HG02798 (cell line): Measurements from ENCODE around the gene SRSF4.
"Not testable (repeated sequence)": the region's sequence is repeated elsewhere in the genome, so short reads cannot be mapped to it uniquely, and the experiment has no call there.

Source experiments
- ATAC-seq: cut with Tn5 transposase; IDR thresholded peaks from one replicate; pipeline ENCODE4 v1.9.1; 2021; ENCODE audit warnings: mild to moderate bottlenecking; ENCODE audit not compliant: unreplicated experiment, poor library complexity

Gene SRSF4

DNA sequence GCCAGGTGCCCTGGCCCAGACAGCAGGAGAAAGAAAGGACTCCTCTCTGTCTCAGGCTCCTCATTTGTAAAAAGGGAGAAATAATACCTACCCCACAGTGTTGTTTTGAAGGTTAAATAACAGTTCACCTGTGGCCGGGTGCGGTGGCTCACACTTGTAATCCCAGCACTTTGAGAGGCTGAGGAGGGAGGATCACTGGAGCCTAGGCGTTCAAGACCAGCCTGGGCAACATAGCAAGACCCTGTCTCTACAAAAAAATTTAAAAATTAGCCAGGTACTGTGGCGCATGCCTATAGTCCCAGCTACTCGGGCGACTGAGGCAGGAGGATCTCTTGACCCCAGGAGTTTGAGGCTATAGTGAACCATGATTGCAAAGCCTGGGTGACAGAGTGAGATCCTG lies 55.5 kb downstream of the SRSF4 start:
- ATAC-seq, result no peak

DNA sequence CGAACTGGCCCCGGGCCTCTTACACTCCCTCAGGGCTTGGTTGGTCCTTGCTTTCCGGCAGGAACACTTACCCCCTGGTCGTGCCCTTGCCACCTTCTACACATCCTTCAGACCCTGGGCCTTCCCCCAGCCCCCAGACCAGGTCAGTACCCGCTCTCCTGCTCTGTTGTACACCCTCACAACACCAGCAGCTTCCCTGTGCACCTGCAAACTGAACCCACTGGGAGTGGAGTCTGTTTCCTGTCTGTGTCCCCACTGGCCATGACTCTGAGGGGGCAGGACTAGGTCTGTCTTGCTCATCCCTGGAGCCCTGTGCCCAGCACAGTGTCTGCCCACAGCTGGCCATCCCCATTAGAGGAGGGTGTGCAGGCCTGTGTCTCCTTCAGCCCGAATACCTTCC lies 55.9 kb downstream of the SRSF4 start:
- ATAC-seq, result no peak

DNA sequence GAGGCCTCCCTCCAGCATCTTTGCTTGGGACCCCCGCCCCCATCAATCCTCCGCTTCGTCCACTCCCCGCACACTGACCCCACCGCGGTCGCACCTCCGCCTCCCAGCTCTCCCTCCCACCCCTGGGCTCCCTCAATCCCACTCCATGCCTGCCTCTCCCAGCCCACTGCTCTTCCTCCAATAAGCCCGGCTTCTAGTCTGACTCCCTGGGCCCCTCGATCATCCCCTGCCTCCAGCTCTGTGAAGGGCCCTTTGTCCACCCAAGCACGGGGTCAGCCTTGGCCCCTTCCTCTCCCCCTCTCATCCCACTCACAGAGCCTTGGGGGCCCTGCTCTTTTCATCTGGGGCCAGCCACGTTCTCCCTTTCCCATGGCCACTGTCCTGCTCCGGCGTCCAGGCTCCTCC lies 56.5 kb downstream of the SRSF4 start:
- no peak for ATAC-seq

DNA sequence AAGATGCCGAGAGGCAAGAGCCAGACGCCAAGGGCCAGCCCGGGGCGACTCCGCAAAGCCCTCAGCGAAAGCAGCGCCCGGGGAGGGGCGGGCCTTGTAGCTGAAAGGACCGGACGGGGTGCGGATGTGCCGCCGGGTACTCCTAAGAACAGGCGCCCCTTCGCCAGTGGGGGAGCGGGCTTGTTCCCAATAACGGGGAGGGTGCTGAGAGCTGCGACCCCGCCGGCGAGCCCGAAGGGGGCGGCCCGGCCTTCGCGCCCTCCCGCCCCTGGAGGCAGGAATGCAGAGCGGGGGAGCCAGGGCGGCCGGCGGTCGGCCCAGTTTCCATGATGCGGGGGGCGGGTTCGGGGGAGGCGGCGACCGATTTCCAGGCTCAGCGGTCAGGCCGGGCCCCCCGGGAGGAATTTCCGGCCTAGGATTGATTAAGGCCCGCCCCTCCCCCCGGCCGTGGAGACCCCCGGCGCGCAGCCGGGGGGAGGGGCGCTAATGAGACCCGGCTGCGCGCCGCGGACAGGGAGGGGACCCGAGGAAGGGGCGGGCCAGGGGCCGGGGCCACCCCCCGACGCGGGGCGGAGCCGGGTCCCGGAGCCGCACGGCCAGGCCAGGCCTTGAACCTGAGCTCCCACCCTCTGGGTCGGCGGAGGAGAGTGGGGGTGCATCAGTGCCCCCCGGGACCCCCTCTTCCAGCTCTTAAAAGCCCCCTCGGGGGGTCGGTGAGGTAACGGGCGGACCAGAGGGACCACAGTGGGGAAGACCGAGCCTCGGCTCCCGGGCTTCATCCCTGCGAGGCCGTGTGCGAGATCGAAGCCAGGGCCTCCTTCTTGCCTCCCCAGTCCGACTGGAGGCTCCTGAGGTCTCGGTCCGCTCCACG lies 57.1 kb downstream of the SRSF4 start:
- ATAC-seq, result no peak

DNA sequence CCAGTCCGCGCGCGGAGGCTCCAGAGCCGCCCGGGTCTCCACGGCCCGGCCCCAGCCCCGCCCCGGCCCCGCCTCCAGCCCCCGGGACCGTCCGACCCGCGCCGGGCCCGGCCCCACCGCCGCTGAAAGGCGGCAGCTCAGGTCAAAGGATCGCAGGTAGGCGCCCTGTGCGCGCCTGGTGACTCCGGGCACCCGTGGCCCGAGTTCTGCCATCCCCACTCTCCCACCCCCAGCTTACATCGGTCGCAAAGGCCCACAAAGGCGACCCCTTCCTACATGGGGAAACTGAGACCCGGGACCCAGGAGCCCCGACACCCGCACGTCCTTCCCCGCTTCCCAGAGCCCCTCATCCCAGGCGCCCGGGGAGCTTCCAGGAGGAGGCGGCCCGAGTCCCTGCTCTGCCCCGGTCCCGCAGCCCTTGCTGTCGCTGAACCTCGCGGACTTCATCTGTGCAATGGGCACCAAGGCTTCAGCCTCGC lies 57.8 kb downstream of the SRSF4 start, which contains the start of gene TMEM200B:
TMEM200B (minus strand) TSS at position 17 of the 479 bp plus-strand sequence. CDS start 2,075 bp downstream, outside the sequence.
- no peak for ATAC-seq

DNA sequence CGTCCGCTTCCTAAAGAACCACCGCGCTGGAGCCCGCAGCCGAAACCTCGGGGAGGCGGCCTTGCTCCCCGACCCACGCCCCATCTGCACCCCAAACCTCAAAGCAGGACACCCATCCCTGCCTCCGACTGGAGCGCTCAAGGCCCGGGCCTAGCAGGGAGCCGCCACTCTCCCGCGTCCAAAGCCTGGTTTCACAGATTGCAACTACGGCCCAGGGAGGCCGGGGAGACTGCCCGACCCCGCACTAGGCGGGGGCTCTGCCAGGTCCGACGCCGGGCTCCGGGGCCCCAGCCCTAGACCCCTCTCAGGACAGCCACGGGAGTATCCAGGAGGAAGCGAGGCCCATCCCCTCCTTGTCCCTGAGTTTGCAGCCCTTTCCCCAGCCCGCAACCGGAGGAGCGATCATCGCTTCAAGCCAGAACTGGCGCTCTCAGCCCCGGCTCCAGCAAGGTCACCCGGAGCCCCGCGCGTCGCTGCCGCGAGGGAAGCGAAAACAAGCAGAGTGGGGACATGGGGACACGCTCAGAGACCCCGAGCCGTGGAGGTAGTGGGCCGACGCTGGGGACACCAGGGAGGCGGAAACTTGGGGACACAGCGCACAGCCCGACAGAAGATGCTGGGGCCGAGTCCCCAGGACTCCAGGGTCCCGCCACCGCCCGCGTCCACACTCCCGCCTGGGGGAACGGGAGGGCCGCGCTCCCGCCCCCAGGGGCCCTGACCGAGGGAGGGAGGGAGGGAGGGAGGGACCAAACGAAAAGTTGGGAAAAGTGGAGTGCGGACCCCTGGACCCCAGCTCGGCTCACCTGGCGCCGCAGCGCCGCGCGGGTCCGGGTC lies 58.4 kb downstream of the SRSF4 start:
- ATAC-seq, result no peak

DNA sequence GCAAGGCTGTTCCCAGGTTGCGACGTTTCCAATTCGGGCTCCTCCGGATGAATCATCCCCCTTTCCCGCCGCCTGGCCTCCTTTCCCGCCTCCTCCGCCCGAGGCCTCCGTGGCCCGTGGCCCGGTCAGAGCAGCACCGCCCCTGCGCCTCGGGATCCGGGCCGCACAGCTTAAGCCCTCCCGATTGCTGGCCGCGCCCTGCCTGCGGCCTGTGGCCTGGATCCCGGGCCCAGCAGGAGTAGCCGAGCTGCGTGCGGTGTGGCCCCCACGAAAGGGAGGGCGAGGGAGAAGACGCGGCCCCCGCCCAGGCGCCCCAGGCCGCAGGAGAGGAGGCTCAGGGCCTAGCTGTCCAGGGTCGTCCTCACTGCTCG lies 59.0 kb downstream of the SRSF4 start:
- no peak for ATAC-seq

DNA sequence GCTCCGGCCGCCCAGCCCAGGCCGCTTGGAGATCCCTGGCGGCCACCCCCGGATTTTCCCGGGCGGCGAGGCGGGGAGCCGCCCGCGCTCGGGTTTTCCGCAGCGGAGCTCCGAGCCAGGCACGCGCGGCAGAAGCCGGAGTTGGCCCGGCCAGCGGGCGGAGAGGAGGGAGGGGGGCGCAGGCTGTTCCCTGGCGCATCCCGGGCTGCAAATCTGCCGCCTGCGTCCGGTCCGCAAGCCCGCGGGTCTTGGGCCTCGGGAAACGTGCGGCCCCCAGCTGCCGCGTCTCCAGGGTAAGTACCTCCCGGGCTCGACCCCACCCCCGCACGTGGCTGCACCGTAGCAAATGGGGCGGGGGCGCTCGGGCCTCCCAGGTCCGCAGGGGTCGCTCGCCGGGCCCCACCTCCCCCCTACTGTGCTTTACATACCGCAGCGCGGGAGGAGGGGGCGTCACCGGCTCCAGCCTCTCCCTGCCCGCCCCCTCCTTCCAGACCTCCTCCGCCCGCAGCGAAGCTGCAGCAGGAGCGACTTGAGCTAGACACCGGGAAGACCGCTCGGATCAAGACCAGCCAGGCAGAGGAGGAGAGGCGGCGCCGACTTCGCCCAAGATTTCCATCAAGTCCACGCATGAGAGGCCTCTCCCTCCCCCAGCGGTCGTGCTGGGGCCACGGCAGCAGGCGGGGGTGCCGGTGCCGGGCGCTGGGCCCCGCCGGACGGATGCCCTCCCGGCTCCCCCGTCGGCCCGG lies 59.6 kb downstream of the SRSF4 start:
- no peak for ATAC-seq

DNA sequence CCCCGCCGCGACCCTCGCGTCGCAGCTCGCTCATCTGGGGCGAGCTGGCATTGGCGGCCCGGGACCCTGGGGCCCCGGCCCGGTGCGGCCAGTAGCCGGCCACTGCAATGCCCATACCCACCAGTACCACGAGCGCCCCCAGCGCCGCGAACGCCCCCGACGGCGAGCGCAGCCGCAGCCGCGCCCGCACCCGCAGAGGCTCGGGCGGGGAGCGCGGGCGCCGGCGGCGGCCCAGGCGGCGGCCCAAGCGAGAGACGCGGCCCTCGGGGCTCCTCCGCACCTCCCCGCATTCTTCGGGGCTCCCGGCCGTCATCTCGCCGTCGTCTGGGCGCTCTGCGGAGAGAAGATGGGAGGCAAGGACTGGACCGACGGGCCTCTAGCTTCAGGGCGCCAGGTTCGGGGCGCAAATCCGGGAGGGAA lies 60.2 kb downstream of the SRSF4 start:
- ATAC-seq, result no peak

DNA sequence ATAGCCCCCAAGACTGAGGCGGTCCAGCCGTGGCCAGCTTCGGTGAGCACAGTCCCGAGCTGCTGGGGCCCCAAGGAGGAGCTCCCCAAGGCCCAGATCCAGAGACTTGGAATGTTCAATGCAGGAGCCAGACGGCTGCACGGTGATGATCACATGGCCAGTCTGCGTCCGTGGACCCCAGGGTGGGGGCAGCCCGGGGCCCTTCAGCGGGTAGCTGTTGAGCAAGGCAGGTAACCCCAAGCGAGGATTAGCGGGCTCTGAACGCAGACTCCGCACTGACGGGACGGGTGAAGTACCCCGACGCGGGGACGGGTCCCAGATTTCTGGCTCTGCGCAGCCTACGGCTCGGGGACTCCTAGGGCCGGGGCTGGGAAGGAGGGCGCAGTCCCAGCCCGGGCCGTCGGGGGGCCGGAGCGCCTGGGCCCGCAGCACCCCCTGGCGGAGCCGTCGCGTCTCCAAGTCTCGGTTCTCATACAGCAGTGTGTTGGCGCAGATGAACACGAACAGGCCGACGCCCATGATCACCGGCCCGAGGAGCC lies 60.7 kb downstream of the SRSF4 start:
- no peak for ATAC-seq

DNA sequence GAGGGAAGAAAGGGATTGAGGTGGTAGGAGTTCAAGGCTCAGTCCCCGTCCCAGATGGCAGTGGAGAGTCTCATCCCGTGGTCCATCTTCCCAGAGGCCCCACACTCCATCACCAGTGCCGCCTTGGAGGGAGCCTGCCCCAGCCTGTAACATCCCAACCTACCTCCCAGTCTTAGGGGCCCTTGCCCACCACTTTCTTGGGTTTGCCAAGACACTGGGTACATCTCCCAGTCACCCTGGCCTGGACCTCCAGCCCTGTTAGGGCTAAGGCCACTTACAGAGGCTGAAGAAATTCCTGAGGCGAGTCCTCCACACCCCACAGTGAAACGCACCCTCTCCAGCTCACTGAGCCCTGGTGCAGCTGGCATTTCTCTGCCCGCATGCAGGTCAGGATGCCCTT lies 61.3 kb downstream of the SRSF4 start:
- no peak for ATAC-seq

DNA sequence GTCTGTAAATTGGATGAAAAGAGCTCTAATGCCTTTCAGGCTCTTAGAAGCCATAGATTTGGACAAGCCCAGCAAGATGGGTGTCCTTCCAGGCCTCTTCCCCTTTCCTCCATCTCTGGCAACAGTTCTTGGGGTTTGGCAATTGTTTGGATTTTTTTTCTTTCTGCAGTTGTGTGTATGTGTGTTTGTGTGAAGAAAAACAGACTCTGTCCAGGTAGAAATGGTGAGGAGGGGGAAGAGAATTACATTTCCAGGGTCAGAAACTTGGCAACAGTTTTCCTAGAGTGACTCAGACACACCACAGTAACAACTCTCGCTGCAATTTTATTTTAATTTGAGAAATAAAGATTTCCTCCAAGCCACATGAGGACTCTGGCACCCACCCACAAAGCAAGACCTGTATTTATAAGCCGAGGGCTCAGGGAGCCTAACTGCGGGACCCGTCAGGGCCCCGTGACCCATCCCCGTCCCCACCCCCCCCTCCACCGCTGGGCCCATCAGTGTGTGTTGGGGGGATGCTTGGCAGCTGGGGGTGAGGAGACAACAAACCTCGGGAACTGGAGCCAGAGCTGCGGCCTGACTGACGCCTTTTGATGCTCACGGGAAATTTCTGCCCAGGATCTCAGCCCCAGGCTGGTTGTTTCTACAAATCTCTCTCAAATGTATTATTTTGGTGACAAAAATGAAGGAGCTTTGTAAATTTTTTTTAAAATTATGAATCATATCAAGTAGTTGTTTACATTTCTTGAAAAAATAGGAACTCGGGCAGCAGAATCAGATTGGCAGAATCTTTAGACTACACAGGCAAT lies 62.4 kb downstream of the SRSF4 start:
- no peak for ATAC-seq

DNA sequence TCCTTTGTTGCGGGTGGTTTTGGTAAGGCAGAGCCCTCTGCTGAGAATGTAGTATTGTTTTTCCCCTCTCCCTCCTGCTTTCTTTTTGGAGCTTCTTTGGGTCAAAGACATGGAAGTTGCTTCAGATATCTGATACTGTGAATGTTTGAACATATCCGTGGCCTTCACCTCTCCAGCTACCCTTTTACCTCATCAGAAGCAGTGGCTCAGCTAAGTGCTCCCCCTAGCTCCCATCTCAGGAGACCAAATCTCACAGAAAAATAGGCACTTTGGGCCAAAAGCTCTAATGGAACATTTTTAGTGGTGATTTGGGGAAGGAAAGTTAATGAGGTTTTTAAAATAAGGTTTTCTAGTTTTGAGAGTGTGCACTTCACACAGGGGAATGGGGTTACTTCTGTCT lies 64.3 kb downstream of the SRSF4 start:
- no peak for ATAC-seq

DNA sequence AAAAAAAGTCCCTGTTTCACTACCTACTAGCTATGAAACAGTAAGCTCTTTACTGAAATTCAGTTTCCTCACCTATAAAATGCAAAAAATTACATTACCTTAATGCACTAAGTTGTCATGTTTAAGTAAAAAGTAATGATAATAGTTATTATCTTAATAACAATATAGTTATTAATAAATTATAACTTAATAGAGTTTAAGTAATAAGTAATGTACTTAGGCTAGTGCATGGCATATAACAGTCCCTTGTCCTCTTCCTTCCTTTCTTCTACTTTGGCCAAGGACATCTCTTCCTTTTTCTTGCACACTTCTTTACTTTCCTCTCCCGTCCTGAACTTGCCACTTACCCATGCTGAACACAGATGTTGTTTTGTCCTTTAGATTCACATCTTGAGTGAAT lies 67.0 kb downstream of the SRSF4 start:
- ATAC-seq, result no peak

DNA sequence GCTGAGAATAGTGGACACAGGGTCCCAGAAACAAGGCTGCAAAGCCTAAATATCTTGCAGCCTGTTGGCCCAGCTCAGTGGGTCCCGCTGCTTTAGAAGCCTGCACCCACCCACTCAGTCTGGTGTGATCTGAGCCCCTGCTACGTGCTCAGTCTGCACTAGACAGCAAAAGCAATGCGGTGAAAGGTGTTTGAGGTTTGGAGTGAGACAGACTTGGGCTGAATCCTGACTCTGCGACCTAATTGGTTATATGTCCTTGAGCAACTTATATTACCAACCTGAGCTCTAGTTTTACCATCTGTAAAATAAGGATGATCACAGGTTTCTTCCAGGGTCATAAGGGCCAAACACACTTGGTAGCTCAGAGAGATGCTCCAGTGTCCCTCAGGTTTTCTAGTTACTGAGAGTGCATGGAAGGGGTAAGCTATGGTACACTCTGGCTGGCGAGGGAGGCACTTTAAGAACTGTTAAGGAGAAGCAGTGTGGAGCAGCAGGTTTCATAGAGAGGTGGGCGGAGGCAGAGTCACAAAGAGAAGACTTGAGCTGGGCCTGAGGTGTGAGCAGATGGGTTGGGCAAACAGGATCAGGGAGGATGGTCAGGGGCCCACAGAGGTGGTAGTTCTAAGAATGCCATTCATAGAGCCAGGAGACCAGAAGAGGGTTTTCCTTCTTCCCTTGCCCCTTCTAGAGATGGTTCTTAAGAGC lies 68.1 kb downstream of the SRSF4 start:
- no peak for ATAC-seq

DNA sequence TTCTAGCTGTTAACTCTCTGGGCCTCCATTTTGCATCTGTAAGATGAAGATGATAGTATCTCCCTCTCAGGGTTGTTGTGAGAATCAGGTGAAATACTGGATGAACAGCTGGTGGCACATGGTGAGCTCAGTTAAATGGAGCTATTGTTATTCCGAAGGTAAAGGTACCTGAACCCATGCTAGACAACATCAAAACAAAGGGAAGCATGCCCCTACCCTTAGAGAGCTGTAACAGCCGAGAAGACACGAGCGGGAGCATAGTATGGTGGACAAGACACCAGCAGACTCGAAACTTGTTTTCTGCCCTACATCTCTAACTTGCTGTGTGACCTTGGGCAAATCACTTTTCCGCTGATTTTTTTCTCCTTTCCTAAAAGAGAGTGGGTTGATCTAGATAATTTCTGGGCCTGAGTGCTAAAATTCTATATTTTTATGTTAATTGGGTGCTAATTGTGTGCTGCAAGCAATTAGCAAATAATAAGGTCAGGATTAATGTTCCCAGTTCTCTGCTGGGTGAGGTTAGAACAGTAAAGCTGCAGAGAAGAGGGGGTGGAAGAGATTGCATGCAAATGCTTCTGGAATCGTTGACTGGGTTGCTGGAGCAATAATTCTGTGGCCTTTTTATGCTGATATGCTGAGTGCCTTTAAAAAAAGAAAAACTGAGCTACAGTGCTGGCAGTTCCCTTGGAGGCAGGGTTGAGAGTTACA lies 68.8 kb downstream of the SRSF4 start:
- no peak for ATAC-seq

DNA sequence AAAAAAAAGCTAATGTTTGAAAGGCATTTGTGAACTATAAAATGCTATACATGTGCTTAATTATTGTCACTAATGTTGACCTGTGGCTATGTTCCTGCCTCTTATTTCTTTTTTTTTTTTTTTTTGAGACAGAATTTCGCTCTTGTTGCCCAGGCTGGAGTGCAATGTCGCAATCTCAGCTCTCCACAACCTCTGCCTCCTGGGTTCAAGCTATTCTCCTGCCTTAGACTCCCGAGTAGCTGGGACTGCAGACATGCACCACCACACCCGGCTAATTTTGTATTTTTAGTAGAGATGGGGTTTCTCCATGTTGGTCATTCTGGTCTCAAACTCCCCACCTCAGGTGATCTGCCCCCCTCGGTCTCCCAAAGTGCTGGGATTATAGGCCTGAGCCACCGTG lies 73.7 kb downstream of the SRSF4 start:
- not testable (repeated sequence) for ATAC-seq

DNA sequence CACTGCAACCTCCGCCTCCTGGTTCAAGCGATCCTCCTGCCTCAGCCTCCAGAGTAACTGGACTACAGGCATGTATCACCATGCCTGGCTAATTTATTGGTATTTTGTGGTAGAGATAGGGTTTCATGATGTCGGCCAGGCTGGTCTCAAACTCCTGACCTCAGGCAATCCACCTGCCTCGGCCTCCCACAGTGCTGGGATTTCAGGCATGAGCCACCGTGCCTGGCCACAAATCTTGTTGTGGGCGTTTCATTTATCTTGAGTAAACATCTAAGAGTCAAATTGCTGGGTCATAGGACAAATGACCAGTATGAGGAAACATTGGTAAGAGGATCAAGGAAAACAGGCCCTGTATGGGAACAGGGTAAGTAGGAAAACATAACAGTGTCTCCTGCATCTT lies 75.9 kb downstream of the SRSF4 start:
- no peak for ATAC-seq
